GM23338 (cell line): ENCODE measurements around the gene GRK5. TPM values are rescaled to one million over a fixed set of nuclear protein-coding genes. Genes with fewer than 3 reads are reported as not detected.

Experiments
- ATAC-seq: fragments of 200-7000 bp; cut with Tn5 transposase; 3 replicates; pipeline ENCODE4 v1.9.1; 2020
- DNase-seq: peaks from one replicate; pipeline ENCODE4 v3.0.0-alpha.2; 2015; ENCODE audit warnings: low spot score
- H2AFZ ChIP-seq: fragments of 200-600 bp; sonication (generic); 2 replicates; pipeline ENCODE4 v1.8.0; 2016; ENCODE audit warnings: antibody characterized with exemption, mild to moderate bottlenecking, moderate library complexity
- H3F3A ChIP-seq: fragments of 200-600 bp; sonication (generic); replicated peaks from 2 replicates; pipeline ENCODE4 v1.8.0; 2017; ENCODE audit warnings: antibody characterized with exemption, mixed run types, low read depth
- H3K27ac ChIP-seq: fragments of 200-600 bp; sonication (generic); 2 replicates; pipeline ENCODE4 v1.6.1; 2016; ENCODE audit warnings: low read depth
- H3K27me3 ChIP-seq: fragments of 200-600 bp; sonication (generic); 2 replicates; pipeline ENCODE4 v1.8.0; 2016; ENCODE audit warnings: mild to moderate bottlenecking, mixed run types, moderate library complexity; ENCODE audit not compliant: insufficient read depth
- H3K36me3 ChIP-seq: fragments of 200-600 bp; sonication (generic); 2 replicates; pipeline ENCODE4 v1.8.0; 2016; ENCODE audit warnings: mild to moderate bottlenecking; ENCODE audit not compliant: insufficient read depth
- H3K4me1 ChIP-seq: fragments of 200-600 bp; sonication (generic); 2 replicates; pipeline ENCODE4 v1.8.0; 2016; ENCODE audit warnings: mild to moderate bottlenecking, moderate library complexity; ENCODE audit not compliant: insufficient read depth
- H3K4me2 ChIP-seq: fragments of 200-600 bp; sonication (generic); 2 replicates; pipeline ENCODE4 v1.7.1; 2017; ENCODE audit warnings: mixed run types
- H3K4me3 ChIP-seq: fragments of 200-600 bp; sonication (generic); 2 replicates; pipeline ENCODE4 v1.6.1; 2016; ENCODE audit warnings: mixed run types
- H3K79me2 ChIP-seq: fragments of 200-600 bp; sonication (generic); replicated peaks from 2 replicates; pipeline ENCODE4 v1.8.0; 2017; ENCODE audit warnings: mild to moderate bottlenecking; ENCODE audit not compliant: insufficient read depth
- H3K9me2 ChIP-seq: fragments of 200-600 bp; sonication (generic); 2 replicates; pipeline ENCODE4 v1.8.0; 2017; ENCODE audit not compliant: insufficient read depth
- H4K20me1 ChIP-seq: fragments of 200-600 bp; sonication (generic); replicated peaks from 2 replicates; pipeline ENCODE4 v1.8.0; 2017; ENCODE audit warnings: mild to moderate bottlenecking; ENCODE audit not compliant: insufficient read depth
- H3K27ac Mint-ChIP-seq: 2 replicates; pipeline ENCODE4 v1.8.0; 2020; ENCODE audit warnings: inconsistent platforms, mild to moderate bottlenecking, moderate library complexity, mixed read lengths
- H3K27me3 Mint-ChIP-seq: 3 replicates; pipeline ENCODE4 v1.8.0; 2022; ENCODE audit warnings: low read depth, mild to moderate bottlenecking, moderate library complexity, mixed read lengths, inconsistent platforms; ENCODE audit not compliant: insufficient read depth, poor library complexity
- H3K36me3 Mint-ChIP-seq: 3 replicates; pipeline ENCODE4 v1.8.0; 2021; ENCODE audit warnings: low read depth, mild to moderate bottlenecking, inconsistent platforms, moderate library complexity, mixed read lengths
- H3K4me1 Mint-ChIP-seq: 3 replicates; pipeline ENCODE4 v1.8.0; 2020; ENCODE audit warnings: mild to moderate bottlenecking, inconsistent platforms, mixed read lengths
- H3K4me3 Mint-ChIP-seq: 3 replicates; pipeline ENCODE4 v1.8.0; 2021; ENCODE audit warnings: moderate library complexity, mild to moderate bottlenecking, inconsistent platforms, mixed read lengths
- H3K9me3 Mint-ChIP-seq: 3 replicates; pipeline ENCODE4 v1.8.0; 2020; ENCODE audit warnings: moderate library complexity, mild to moderate bottlenecking, inconsistent platforms, mixed read lengths
- CREB1 ChIP-seq: fragments of 250-450 bp; sonication (Bioruptor Pico); IDR thresholded peaks from 2 replicates; pipeline ENCODE4 v1.5.0; 2020; ENCODE audit warnings: low read depth, mild to moderate bottlenecking, moderate library complexity
- ETS1 ChIP-seq: IDR thresholded peaks from 2 replicates; pipeline ENCODE4 v1.6.1; 2016; ENCODE audit warnings: antibody characterized with exemption
- EZH2phosphoT487 ChIP-seq: fragments of 200-600 bp; sonication (generic); IDR thresholded peaks from one replicate; pipeline ENCODE4 v1.8.1; 2018; ENCODE audit warnings: antibody characterized with exemption; ENCODE audit not compliant: unreplicated experiment
- JUNB ChIP-seq: IDR thresholded peaks from one replicate; pipeline ENCODE4 v1.6.1; 2016; ENCODE audit warnings: antibody characterized with exemption; ENCODE audit not compliant: unreplicated experiment
- NANOG ChIP-seq: IDR thresholded peaks from 2 replicates; pipeline ENCODE4 v1.6.1; 2016; ENCODE audit warnings: antibody characterized with exemption, borderline replicate concordance
- STAT1 ChIP-seq: IDR thresholded peaks from one replicate; pipeline ENCODE4 v1.6.1; 2016; ENCODE audit warnings: antibody characterized with exemption; ENCODE audit not compliant: unreplicated experiment
- ZNF114 ChIP-seq: fragments of 250-450 bp; sonication (Bioruptor Pico); IDR thresholded peaks from 2 replicates; pipeline ENCODE4 v1.5.0; 2020; ENCODE audit warnings: mild to moderate bottlenecking, moderate library complexity
- ZNF462 ChIP-seq: fragments of 250-450 bp; sonication (Bioruptor Pico); IDR thresholded peaks from 2 replicates; pipeline ENCODE4 v1.5.0; 2020; ENCODE audit warnings: mild to moderate bottlenecking, moderate library complexity
- polyA plus RNA-seq: library from polyadenylated mRNA; unstranded; fragments of >200 nt; fragmentation: Nextera tagmentation; extraction: Ambion mirVana; gene quantifications from 2 replicates; pipeline ENCODE4 v1.2.1, GENCODE V29; 2016
- total RNA-seq: library from RNA; depleted of rRNA; stranded (reverse); fragments of >200 nt; shearing (Covaris generic); gene quantifications from 2 replicates; pipeline ENCODE4 v1.2.3, GENCODE V29; 2014

The GRK5 gene
- total and polyA plus RNA-seq, 2 experiments from 2014 or later, result 0.53 to 2.0 TPM

- Histone ChIP-seq H3F3A (no peaks in the 10 kb centered on the region), H3K9me2 (no peaks in the 10 kb centered on the region; the same call in 1 of the 2 replicates), H3K36me3 (no peaks in the 10 kb centered on the region), H4K20me1 (no peaks in the 10 kb centered on the region), H3K27ac (no peak overlapping the region), H3K4me1 (no peaks in the 10 kb centered on the region), H3K4me2 (no peak overlapping the region), H3K79me2 (no peaks in the 10 kb centered on the region), H3K4me3 (no peak overlapping the region), H2AFZ (no peak overlapping the region), H3K27me3 (no peaks in the 10 kb centered on the region)
- ATAC-seq (no peak), DNase-seq (no peak)
- no peaks in the 10 kb centered on the region for H3K36me3 Mint-ChIP-seq
- peaks cover 6% of the 10 kb centered on the region for H3K27me3 Mint-ChIP-seq
- H3K27ac Mint-ChIP-seq, result no peak overlapping the region
- no peak overlapping the region for H3K4me3 Mint-ChIP-seq
- peaks cover 12% of the 10 kb centered on the region for H3K9me3 Mint-ChIP-seq
- no peaks in the 10 kb centered on the region for H3K4me1 Mint-ChIP-seq
- TF ChIP-seq EZH2phosphoT487, result no peak
- TF ChIP-seq NANOG, result no peak
- TF ChIP-seq ETS1, result no peak
- no peak for TF ChIP-seq STAT1
Observed at GRCh38 chr10:119460369-119461195, 253.2 kb downstream of the GRK5 start.

DNA sequence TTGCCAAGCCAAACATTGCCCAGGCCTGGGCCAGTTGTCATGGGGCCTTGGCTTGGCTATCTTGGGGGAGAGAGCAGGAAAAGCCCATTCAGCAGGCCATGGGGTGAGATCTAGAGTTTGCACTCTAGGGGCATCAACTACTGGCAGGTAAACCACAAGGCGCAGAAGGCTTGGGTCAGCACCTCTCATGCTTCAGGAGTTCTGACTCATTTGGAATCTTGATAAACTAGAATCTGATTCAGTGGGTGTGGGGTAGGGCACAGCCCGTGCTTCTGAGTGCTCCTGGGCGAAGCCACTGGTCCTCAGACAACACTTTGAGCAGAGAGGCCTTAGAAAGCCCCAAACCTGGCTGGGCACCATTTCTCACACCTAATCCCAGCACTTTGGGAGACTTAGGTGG lies 254.0 kb downstream of the GRK5 start:
- peaks cover 4% of the 10 kb centered on the region for H3K27me3 Mint-ChIP-seq
- no peak overlapping the region for H3K27ac ChIP-seq
- no peak overlapping the region for H3K27ac Mint-ChIP-seq

More for the DNA sequence above, 254.0 kb downstream of the GRK5 start:
- ATAC-seq, result no peak
- H2AFZ ChIP-seq, result no peak overlapping the region
- Mint-ChIP-seq H3K9me3 (peaks cover 12% of the 10 kb centered on the region), H3K4me3 (no peak overlapping the region), H3K4me1 (no peaks in the 10 kb centered on the region), H3K36me3 (no peaks in the 10 kb centered on the region)
- H3K4me2 ChIP-seq, result no peak overlapping the region
- no peaks in the 10 kb centered on the region for H3K4me1 ChIP-seq
- no peaks in the 10 kb centered on the region; the same call in 1 of the 2 replicates for H3K9me2 ChIP-seq
- DNase-seq, result no peak
- TF ChIP-seq ZNF462 (no peak), NANOG (no peak), ETS1 (no peak), EZH2phosphoT487 (no peak), JUNB (no peak), ZNF114 (CRISPR knock-in tag) (no peak), STAT1 (no peak), CREB1 (CRISPR knock-in tag) (no peak)
- H3F3A ChIP-seq, result no peaks in the 10 kb centered on the region
- no peaks in the 10 kb centered on the region for H3K27me3 ChIP-seq
- H4K20me1 ChIP-seq, result no peaks in the 10 kb centered on the region
- H3K4me3 ChIP-seq, result no peak overlapping the region
- no peaks in the 10 kb centered on the region for H3K36me3 ChIP-seq
- no peaks in the 10 kb centered on the region for H3K79me2 ChIP-seq
